H1 (cell line): ENCODE measurements around the gene SLIT3. TPM values are rescaled to one million over a fixed set of nuclear protein-coding genes. Genes with fewer than 3 reads are reported as not detected.

Source experiments
- ASH2L ChIP-seq: fragments of 200-600, 300-600 bp; sonication (generic); IDR thresholded peaks from one replicate; pipeline ENCODE4 v1.7.1; 2017; ENCODE audit warnings: low read length
- FOSL1 ChIP-seq: IDR thresholded peaks from 2 replicates; pipeline ENCODE4 v1.6.1; 2011; ENCODE audit warnings: mild to moderate bottlenecking, low read depth, low read length, moderate library complexity; ENCODE audit not compliant: insufficient read depth
- HDAC6 ChIP-seq: IDR thresholded peaks from one replicate; pipeline ENCODE4 v1.7.1; 2012; ENCODE audit warnings: low read depth, mild to moderate bottlenecking, inconsistent platforms, low read length, moderate library complexity
- JUN ChIP-seq: IDR thresholded peaks from 2 replicates; pipeline ENCODE4 v1.6.1; 2011; ENCODE audit warnings: low read depth, mild to moderate bottlenecking, improper control_type of control experiment, low read length
- KDM1A ChIP-seq: fragments of 200-600, 300-600 bp; sonication (generic); IDR thresholded peaks from 2 replicates; pipeline ENCODE4 v1.7.1; 2016; ENCODE audit warnings: mild to moderate bottlenecking, low read length, borderline replicate concordance
- MAFK ChIP-seq: IDR thresholded peaks from 2 replicates; pipeline ENCODE4 v1.6.1; 2012; ENCODE audit warnings: low read depth, mild to moderate bottlenecking, improper control_type of control experiment, low read length
- MAX ChIP-seq: IDR thresholded peaks from 2 replicates; pipeline ENCODE4 v1.6.1; 2012; ENCODE audit warnings: inconsistent platforms
- POLR2AphosphoS5 ChIP-seq: IDR thresholded peaks from 2 replicates; pipeline ENCODE4 v1.6.1; 2011; ENCODE audit warnings: low read depth, low read length
- RAD21 ChIP-seq, 2 experiments: IDR thresholded peaks in 1 of 2; conservative IDR thresholded peaks in 1 of 2; 2 replicates each; pipeline ENCODE4 v1.6.1; 2011; ENCODE audit warnings: low read depth in 2 of 2, low read length in 2 of 2, improper control_type of control experiment in 1 of 2, inconsistent platforms in 1 of 2, mild to moderate bottlenecking in 1 of 2, moderate library complexity in 1 of 2
- RBBP5 ChIP-seq: IDR thresholded peaks from 2 replicates; pipeline ENCODE4 v1.7.1; 2012; ENCODE audit warnings: low read depth, mild to moderate bottlenecking, inconsistent platforms, low read length, moderate library complexity, borderline replicate concordance
- TCF12 ChIP-seq: IDR thresholded peaks from 2 replicates; pipeline ENCODE4 v1.6.1; 2011; ENCODE audit warnings: low read depth, mild to moderate bottlenecking, low read length
- polyA plus RNA-seq, 7 experiments: library from polyadenylated mRNA; depleted of rRNA in 3 of 7; stranded (reverse) in 5 of 7; unstranded in 2 of 7; fragments of >200 nt in 5 of 7; fragments of 200-250 nt in 2 of 7; gene quantifications; 1 replicate in 5 of 7; 2 replicates in 1 of 7; 4 replicates in 1 of 7; pipeline versions ENCODE4 v1.2.1 to v1.2.3, GENCODE V29; 2011 to 2013; ENCODE audit warnings: missing spikeins in 2 of 7, mixed read lengths in 2 of 7
- total RNA-seq: library from RNA; stranded (reverse); fragmentation: NEBNext Ultra II Directional; extraction: Animal tissue kit (Norgen Biotek cat#: 25700); gene quantifications from 2 replicates; pipeline ENCODE4 v1.2.1, GENCODE V29; 2021
- TF ChIP-seq, protein P1 (sequence below): fragments of 300-600 bp; sonication (generic); IDR thresholded peaks from 2 replicates; pipeline ENCODE4 v1.7.1; 2012; ENCODE audit warnings: low read length, moderate library complexity, mild to moderate bottlenecking, inconsistent platforms; ENCODE audit not compliant: insufficient replicate concordance

Gene SLIT3
- total and polyA plus RNA-seq, 2 of the 8 experiments (the other 6 are each of a cell fraction or from before 2014, with no cell fraction given): 1.1 to 1.2 TPM

DNA sequence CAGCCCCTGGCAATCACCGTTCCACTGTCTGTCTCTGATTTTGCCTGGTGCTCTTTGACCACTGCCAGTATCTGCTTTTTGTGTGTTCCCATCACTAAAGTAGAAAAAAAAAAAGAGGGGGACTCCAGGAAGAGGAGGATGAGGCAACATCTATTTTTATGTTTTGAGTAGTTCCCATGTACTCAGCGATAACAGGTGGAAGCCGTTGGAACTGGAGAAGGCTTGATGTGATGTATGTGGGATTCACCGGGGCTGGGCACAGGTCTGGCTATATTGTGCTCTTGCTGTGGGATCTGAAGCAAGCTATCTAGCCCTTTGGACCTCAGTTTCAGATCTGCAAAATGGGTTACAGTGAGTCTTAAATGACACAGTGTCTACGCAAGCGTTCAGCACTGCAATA is 104.9 kb downstream of the SLIT3 start (continued):
- TF ChIP-seq, protein P1, sequence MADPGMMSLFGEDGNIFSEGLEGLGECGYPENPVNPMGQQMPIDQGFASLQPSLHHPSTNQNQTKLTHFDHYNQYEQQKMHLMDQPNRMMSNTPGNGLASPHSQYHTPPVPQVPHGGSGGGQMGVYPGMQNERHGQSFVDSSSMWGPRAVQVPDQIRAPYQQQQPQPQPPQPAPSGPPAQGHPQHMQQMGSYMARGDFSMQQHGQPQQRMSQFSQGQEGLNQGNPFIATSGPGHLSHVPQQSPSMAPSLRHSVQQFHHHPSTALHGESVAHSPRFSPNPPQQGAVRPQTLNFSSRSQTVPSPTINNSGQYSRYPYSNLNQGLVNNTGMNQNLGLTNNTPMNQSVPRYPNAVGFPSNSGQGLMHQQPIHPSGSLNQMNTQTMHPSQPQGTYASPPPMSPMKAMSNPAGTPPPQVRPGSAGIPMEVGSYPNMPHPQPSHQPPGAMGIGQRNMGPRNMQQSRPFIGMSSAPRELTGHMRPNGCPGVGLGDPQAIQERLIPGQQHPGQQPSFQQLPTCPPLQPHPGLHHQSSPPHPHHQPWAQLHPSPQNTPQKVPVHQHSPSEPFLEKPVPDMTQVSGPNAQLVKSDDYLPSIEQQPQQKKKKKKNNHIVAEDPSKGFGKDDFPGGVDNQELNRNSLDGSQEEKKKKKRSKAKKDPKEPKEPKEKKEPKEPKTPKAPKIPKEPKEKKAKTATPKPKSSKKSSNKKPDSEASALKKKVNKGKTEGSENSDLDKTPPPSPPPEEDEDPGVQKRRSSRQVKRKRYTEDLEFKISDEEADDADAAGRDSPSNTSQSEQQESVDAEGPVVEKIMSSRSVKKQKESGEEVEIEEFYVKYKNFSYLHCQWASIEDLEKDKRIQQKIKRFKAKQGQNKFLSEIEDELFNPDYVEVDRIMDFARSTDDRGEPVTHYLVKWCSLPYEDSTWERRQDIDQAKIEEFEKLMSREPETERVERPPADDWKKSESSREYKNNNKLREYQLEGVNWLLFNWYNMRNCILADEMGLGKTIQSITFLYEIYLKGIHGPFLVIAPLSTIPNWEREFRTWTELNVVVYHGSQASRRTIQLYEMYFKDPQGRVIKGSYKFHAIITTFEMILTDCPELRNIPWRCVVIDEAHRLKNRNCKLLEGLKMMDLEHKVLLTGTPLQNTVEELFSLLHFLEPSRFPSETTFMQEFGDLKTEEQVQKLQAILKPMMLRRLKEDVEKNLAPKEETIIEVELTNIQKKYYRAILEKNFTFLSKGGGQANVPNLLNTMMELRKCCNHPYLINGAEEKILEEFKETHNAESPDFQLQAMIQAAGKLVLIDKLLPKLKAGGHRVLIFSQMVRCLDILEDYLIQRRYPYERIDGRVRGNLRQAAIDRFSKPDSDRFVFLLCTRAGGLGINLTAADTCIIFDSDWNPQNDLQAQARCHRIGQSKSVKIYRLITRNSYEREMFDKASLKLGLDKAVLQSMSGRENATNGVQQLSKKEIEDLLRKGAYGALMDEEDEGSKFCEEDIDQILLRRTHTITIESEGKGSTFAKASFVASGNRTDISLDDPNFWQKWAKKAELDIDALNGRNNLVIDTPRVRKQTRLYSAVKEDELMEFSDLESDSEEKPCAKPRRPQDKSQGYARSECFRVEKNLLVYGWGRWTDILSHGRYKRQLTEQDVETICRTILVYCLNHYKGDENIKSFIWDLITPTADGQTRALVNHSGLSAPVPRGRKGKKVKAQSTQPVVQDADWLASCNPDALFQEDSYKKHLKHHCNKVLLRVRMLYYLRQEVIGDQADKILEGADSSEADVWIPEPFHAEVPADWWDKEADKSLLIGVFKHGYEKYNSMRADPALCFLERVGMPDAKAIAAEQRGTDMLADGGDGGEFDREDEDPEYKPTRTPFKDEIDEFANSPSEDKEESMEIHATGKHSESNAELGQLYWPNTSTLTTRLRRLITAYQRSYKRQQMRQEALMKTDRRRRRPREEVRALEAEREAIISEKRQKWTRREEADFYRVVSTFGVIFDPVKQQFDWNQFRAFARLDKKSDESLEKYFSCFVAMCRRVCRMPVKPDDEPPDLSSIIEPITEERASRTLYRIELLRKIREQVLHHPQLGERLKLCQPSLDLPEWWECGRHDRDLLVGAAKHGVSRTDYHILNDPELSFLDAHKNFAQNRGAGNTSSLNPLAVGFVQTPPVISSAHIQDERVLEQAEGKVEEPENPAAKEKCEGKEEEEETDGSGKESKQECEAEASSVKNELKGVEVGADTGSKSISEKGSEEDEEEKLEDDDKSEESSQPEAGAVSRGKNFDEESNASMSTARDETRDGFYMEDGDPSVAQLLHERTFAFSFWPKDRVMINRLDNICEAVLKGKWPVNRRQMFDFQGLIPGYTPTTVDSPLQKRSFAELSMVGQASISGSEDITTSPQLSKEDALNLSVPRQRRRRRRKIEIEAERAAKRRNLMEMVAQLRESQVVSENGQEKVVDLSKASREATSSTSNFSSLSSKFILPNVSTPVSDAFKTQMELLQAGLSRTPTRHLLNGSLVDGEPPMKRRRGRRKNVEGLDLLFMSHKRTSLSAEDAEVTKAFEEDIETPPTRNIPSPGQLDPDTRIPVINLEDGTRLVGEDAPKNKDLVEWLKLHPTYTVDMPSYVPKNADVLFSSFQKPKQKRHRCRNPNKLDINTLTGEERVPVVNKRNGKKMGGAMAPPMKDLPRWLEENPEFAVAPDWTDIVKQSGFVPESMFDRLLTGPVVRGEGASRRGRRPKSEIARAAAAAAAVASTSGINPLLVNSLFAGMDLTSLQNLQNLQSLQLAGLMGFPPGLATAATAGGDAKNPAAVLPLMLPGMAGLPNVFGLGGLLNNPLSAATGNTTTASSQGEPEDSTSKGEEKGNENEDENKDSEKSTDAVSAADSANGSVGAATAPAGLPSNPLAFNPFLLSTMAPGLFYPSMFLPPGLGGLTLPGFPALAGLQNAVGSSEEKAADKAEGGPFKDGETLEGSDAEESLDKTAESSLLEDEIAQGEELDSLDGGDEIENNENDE: no peak
- TF ChIP-seq ASH2L (no peak), FOSL1 (no peak), POLR2AphosphoS5 (no peak), KDM1A (no peak), RBBP5 (no peak), JUN (no peak), TCF12 (no peak), MAX (no peak), MAFK (no peak), RAD21 (IDR thresholded peaks at IDR 0.05 in 1 of 2, conservative IDR thresholded peaks at IDR 0.05 in 1 of 2; ENCODE audit: low read depth in 2 of 2, low read length in 2 of 2) (no peak), HDAC6 (no peak)
